ENCODE data around the gene PITPNM1. TPM values are rescaled to one million over a fixed set of nuclear protein-coding genes. Genes with fewer than 3 reads are reported as not detected.

PITPNM1 gene
- total RNA-seq, 1 donor from 2014 or later: 17.4 TPM

DNA sequence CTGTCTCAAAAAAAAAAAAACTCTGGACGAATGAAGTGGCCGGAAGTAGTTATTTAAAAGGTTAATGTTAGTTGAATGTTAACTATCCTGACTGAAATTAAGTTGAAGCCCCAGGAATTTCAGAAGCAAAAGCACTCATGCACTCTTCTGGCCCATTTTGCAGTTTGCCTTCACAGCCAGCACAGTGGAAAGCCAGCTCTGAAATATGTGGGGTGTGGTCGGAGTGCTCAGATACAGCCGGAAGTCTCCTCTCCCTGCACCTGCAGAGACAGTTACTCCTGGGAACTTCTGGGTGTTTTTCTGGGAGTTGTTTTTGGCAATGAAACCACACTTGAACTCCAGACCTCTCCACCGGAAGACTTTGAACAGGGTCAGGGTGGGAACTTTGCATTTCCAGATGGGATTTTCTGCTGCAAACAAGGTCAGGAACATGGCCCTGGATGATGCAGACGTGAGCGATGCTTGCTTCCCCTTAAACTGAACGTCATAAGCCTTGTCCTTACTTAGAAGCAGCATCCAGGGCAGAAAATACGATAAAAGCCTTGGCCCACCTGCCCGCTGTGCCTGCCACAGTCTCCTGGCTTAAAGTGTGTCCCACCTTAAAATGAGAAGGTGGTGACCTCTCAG is 39.6 kb upstream of the PITPNM1 start:
- H3K4me3 ChIP-seq (ENCODE audit: low read depth, low read length): no peak overlapping the region
- TF ChIP-seq, protein P1, sequence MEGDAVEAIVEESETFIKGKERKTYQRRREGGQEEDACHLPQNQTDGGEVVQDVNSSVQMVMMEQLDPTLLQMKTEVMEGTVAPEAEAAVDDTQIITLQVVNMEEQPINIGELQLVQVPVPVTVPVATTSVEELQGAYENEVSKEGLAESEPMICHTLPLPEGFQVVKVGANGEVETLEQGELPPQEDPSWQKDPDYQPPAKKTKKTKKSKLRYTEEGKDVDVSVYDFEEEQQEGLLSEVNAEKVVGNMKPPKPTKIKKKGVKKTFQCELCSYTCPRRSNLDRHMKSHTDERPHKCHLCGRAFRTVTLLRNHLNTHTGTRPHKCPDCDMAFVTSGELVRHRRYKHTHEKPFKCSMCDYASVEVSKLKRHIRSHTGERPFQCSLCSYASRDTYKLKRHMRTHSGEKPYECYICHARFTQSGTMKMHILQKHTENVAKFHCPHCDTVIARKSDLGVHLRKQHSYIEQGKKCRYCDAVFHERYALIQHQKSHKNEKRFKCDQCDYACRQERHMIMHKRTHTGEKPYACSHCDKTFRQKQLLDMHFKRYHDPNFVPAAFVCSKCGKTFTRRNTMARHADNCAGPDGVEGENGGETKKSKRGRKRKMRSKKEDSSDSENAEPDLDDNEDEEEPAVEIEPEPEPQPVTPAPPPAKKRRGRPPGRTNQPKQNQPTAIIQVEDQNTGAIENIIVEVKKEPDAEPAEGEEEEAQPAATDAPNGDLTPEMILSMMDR (IDR thresholded peaks at IDR 0.05; ENCODE audit: insufficient read depth, low read length, severe bottlenecking): no peak
- FAIRE-seq (no peak), DNase-seq (ENCODE audit: low read depth) (no peak)
- H3K36me3 ChIP-seq (ENCODE audit: control insufficient read depth, insufficient read depth, low read length): no peaks in the 10 kb centered on the region
- H3K27me3 ChIP-seq (ENCODE audit: control insufficient read depth, insufficient read depth, low read length): no peaks in the 10 kb centered on the region

DNA sequence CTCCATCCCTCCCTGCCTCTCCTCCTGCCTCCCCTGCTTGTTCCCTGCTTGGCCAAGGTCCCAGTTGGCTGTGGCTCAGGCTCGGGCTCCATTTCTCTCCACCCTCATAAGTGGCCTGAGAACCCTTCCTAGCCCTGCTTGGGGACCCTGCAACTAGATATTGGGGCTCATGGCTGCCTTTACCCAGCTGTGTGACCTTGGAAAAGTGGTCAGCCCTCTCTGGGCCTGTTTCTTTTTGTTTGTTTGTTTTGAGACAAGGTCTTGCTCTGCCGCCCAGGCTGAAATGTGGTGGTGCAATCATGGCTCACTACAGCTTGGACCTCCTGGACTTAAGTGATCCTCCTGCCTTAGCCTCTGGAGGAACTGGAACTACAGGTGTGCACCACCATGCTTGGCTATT is 38.4 kb upstream of the PITPNM1 start:
- TF ChIP-seq, protein P1 (IDR thresholded peaks at IDR 0.05; ENCODE audit: insufficient read depth, low read length, severe bottlenecking): no peak
- FAIRE-seq (no peak), DNase-seq (ENCODE audit: low read depth) (no peak)
- Histone ChIP-seq H3K4me3 (ENCODE audit: low read depth, low read length) (no peak overlapping the region), H3K36me3 (ENCODE audit: control insufficient read depth, insufficient read depth, low read length) (no peaks in the 10 kb centered on the region), H3K27me3 (ENCODE audit: control insufficient read depth, insufficient read depth, low read length) (no peaks in the 10 kb centered on the region)

DNA sequence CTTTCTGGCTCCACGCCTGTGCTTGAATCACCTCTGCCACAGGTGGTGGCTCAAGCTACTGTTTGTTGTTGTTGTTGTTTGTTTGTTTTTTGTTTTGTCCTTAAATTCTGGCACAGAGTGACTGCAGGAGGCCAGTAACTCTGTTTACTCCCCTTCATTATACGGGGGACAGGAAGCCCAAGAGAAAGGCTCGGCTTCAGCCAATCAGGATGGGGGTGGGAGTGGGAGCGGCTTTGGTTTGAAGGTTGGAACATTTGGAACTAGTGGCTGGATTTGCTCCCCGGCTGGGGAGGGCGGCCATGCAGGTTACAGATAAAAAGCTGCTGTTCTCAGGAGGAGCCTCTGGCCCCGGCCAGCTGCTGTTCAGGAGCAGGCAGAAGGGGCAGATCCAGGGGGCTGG is 37.8 kb upstream of the PITPNM1 start:
- no peak for DNase-seq (ENCODE audit: low read depth)

GRCh38 chr11:67542169-67542568 is 37.0 kb upstream of the PITPNM1 start:
- Histone ChIP-seq H3K4me3 (ENCODE audit: low read depth, low read length) (no peak overlapping the region), H3K36me3 (ENCODE audit: control insufficient read depth, insufficient read depth, low read length) (no peaks in the 10 kb centered on the region), H3K27me3 (ENCODE audit: control insufficient read depth, insufficient read depth, low read length) (no peaks in the 10 kb centered on the region)
- FAIRE-seq (no peak), DNase-seq (ENCODE audit: low read depth) (no peak)
- TF ChIP-seq, protein P1 (IDR thresholded peaks at IDR 0.05; ENCODE audit: insufficient read depth, low read length, severe bottlenecking): no peak

More for the DNA sequence above, 37.8 kb upstream of the PITPNM1 start:
- TF ChIP-seq, protein P1 (IDR thresholded peaks at IDR 0.05; ENCODE audit: insufficient read depth, low read length, severe bottlenecking): no peak
- FAIRE-seq: no peak
- Histone ChIP-seq H3K36me3 (ENCODE audit: control insufficient read depth, insufficient read depth, low read length) (no peaks in the 10 kb centered on the region), H3K27me3 (ENCODE audit: control insufficient read depth, insufficient read depth, low read length) (no peaks in the 10 kb centered on the region), H3K4me3 (ENCODE audit: low read depth, low read length) (no peak overlapping the region)

GRCh38 chr11:67541198-67541597 is 36.0 kb upstream of the PITPNM1 start:
- no peaks in the 10 kb centered on the region for H3K36me3 ChIP-seq (ENCODE audit: control insufficient read depth, insufficient read depth, low read length)
- FAIRE-seq (no peak), DNase-seq (ENCODE audit: low read depth) (no peak)
- H3K27me3 ChIP-seq (ENCODE audit: control insufficient read depth, insufficient read depth, low read length): no peaks in the 10 kb centered on the region
- TF ChIP-seq, protein P1 (IDR thresholded peaks at IDR 0.05; ENCODE audit: insufficient read depth, low read length, severe bottlenecking): no peak
- no peak overlapping the region for H3K4me3 ChIP-seq (ENCODE audit: low read depth, low read length)

DNA sequence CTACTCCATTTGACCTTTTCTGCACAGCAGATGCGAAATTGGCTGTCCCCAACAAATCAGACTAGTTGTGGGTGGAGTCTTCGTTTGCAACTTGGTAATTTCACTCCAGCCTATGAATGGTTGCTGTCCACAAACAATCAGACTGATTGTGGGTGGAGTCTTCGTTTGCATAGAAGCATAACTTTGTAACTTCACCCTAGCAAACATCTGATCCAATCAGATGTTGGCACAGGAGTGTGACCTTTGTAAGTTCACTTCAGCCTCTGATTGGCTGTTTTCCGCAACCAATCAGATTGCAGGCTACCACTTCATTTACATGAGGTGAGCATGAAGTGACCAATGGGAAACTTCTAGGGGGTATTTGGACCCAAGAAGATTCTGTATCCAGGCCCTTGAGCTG is 34.4 kb upstream of the PITPNM1 start:
- Histone ChIP-seq H3K36me3 (ENCODE audit: control insufficient read depth, insufficient read depth, low read length) (no peaks in the 10 kb centered on the region), H3K27me3 (ENCODE audit: control insufficient read depth, insufficient read depth, low read length) (no peaks in the 10 kb centered on the region), H3K4me3 (ENCODE audit: low read depth, low read length) (no peak overlapping the region)
- FAIRE-seq: no peak
- TF ChIP-seq, protein P1 (IDR thresholded peaks at IDR 0.05; ENCODE audit: insufficient read depth, low read length, severe bottlenecking): no peak
- DNase-seq (ENCODE audit: low read depth): no peak

Measured in bronchial epithelial cell (primary cell).